ENCODE results near the gene TSPAN18. TPM values are rescaled to one million over a fixed set of nuclear protein-coding genes. Genes with fewer than 3 reads are reported as not detected.

TSPAN18 gene
- total and polyA plus RNA-seq, 2 experiments from 2014 or later = 6.0 to 10.6 TPM

DNA sequence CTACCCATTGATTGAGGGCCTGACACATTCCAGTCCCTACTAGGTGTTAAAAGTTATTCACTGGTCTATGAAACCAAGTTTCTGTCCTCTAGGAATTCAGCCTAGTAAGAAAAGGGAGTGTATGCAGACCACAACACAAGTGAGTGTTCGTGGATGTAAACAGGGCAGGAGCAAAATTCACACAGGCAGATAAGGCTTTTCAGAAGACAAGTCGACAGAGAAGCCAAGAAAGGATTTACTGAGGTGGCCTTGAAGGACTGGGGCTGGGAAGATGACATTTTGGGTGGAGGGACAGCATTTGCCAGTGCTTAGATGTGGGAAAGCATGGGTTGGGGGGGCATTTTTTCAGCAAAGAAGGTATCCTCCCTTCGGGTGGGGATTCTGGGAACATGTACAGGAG lies 76.2 kb downstream of the TSPAN18 start (continued):
- TF ChIP-seq, protein P1, sequence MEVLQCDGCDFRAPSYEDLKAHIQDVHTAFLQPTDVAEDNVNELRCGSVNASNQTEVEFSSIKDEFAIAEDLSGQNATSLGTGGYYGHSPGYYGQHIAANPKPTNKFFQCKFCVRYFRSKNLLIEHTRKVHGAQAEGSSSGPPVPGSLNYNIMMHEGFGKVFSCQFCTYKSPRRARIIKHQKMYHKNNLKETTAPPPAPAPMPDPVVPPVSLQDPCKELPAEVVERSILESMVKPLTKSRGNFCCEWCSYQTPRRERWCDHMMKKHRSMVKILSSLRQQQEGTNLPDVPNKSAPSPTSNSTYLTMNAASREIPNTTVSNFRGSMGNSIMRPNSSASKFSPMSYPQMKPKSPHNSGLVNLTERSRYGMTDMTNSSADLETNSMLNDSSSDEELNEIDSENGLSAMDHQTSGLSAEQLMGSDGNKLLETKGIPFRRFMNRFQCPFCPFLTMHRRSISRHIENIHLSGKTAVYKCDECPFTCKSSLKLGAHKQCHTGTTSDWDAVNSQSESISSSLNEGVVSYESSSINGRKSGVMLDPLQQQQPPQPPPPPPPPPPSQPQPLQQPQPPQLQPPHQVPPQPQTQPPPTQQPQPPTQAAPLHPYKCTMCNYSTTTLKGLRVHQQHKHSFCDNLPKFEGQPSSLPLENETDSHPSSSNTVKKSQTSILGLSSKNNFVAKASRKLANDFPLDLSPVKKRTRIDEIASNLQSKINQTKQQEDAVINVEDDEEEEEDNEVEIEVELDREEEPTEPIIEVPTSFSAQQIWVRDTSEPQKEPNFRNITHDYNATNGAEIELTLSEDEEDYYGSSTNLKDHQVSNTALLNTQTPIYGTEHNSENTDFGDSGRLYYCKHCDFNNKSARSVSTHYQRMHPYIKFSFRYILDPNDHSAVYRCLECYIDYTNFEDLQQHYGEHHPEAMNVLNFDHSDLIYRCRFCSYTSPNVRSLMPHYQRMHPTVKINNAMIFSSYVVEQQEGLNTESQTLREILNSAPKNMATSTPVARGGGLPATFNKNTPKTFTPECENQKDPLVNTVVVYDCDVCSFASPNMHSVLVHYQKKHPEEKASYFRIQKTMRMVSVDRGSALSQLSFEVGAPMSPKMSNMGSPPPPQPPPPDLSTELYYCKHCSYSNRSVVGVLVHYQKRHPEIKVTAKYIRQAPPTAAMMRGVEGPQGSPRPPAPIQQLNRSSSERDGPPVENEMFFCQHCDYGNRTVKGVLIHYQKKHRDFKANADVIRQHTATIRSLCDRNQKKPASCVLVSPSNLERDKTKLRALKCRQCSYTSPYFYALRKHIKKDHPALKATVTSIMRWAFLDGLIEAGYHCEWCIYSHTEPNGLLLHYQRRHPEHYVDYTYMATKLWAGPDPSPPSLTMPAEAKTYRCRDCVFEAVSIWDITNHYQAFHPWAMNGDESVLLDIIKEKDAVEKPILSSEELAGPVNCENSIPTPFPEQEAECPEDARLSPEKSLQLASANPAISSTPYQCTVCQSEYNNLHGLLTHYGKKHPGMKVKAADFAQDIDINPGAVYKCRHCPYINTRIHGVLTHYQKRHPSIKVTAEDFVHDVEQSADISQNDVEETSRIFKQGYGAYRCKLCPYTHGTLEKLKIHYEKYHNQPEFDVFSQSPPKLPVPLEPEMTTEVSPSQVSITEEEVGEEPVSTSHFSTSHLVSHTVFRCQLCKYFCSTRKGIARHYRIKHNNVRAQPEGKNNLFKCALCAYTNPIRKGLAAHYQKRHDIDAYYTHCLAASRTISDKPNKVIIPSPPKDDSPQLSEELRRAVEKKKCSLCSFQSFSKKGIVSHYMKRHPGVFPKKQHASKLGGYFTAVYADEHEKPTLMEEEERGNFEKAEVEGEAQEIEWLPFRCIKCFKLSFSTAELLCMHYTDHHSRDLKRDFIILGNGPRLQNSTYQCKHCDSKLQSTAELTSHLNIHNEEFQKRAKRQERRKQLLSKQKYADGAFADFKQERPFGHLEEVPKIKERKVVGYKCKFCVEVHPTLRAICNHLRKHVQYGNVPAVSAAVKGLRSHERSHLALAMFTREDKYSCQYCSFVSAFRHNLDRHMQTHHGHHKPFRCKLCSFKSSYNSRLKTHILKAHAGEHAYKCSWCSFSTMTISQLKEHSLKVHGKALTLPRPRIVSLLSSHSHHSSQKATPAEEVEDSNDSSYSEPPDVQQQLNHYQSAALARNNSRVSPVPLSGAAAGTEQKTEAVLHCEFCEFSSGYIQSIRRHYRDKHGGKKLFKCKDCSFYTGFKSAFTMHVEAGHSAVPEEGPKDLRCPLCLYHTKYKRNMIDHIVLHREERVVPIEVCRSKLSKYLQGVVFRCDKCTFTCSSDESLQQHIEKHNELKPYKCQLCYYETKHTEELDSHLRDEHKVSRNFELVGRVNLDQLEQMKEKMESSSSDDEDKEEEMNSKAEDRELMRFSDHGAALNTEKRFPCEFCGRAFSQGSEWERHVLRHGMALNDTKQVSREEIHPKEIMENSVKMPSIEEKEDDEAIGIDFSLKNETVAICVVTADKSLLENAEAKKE (CRISPR knock-in tag; IDR thresholded peaks at IDR 0.05) = no peak
- TF ChIP-seq NANOG (IDR thresholded peaks at IDR 0.05; ENCODE audit: borderline replicate concordance) (no peak), ZNF331 (CRISPR knock-in tag; IDR thresholded peaks at IDR 0.05; ENCODE audit: low read depth) (no peak), EZH2phosphoT487 (IDR thresholded peaks at IDR 0.05; ENCODE audit: unreplicated experiment) (no peak), STAT1 (IDR thresholded peaks at IDR 0.05; ENCODE audit: unreplicated experiment) (no peak), JUNB (IDR thresholded peaks at IDR 0.05; ENCODE audit: unreplicated experiment) (no peak)

DNA sequence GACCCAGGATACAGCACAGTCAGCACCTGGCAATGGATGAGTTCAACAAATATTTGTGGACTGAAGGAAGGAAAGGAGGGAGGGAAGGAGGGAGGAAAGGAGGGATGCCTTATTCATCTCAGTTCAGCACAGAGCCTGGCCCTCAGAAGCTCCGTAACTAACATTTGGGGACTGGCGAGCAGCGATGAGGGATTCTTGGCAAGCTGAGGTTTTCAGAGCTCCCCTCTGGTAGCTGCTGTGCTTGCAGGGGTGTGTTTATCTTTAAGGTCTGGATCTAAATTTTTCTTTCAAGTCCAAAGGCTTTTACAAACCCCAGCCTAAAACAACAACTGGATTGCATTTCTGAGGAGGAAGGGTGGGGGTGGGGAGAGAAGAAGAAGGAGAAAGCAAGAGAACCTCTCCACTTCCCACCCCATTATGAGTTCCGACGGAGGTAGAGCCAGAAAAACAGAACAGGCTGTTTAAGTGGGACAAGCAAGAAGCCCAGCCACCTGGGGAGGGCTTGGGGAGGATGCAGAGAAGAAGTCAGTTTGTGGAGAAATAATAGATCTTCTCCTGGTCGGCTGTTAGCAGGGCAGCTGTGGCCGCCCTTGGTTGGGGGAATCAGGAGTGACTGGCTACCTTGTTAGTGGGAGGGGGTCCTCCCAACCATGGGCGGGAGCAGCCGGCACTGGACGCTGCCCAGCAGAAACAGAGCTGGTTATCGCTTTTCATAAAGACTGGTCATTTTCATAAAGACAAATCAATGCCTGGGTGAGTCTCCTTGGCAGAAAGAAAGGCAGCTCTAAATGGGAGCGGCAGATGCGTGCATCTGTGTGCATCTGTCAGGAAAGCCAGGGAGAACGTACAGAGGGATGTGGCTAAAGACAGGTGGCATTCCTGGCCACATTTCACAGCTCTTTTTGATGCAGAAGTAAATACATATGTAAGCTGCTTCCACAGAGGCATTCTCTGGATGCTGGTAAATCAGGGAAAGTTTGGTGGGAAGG lies 78.0 kb downstream of the TSPAN18 start:
- no peak overlapping the region for H3K27ac ChIP-seq (ENCODE audit: low read depth)
- peak overlapping the region; percentile 68 for H3K4me2 ChIP-seq
- no peaks in the 10 kb centered on the region for H3K36me3 ChIP-seq (ENCODE audit: insufficient read depth)
- Mint-ChIP-seq H3K36me3 (ENCODE audit: low read depth) (no peaks in the 10 kb centered on the region), H3K27ac (no peak overlapping the region), H3K27me3 (ENCODE audit: insufficient read depth, low read depth, poor library complexity) (peaks cover 8% of the 10 kb centered on the region), H3K4me1 (peaks cover 56% of the 10 kb centered on the region), H3K9me3 (no peaks in the 10 kb centered on the region), H3K4me3 (no peak overlapping the region)
- DNase-seq (ENCODE audit: low spot score) (peak; percentile 34), ATAC-seq (peak; percentile 47)
- H3F3A ChIP-seq (replicated peaks; ENCODE audit: low read depth) = no peaks in the 10 kb centered on the region
- no peaks in the 10 kb centered on the region for H3K9me2 ChIP-seq (ENCODE audit: insufficient read depth)
- no peak overlapping the region for H2AFZ ChIP-seq
- no peak for TF ChIP-seq EZH2phosphoT487 (IDR thresholded peaks at IDR 0.05; ENCODE audit: unreplicated experiment)
- TF ChIP-seq ZNF114 (CRISPR knock-in tag; IDR thresholded peaks at IDR 0.05) = no peak
- TF ChIP-seq, protein P2, sequence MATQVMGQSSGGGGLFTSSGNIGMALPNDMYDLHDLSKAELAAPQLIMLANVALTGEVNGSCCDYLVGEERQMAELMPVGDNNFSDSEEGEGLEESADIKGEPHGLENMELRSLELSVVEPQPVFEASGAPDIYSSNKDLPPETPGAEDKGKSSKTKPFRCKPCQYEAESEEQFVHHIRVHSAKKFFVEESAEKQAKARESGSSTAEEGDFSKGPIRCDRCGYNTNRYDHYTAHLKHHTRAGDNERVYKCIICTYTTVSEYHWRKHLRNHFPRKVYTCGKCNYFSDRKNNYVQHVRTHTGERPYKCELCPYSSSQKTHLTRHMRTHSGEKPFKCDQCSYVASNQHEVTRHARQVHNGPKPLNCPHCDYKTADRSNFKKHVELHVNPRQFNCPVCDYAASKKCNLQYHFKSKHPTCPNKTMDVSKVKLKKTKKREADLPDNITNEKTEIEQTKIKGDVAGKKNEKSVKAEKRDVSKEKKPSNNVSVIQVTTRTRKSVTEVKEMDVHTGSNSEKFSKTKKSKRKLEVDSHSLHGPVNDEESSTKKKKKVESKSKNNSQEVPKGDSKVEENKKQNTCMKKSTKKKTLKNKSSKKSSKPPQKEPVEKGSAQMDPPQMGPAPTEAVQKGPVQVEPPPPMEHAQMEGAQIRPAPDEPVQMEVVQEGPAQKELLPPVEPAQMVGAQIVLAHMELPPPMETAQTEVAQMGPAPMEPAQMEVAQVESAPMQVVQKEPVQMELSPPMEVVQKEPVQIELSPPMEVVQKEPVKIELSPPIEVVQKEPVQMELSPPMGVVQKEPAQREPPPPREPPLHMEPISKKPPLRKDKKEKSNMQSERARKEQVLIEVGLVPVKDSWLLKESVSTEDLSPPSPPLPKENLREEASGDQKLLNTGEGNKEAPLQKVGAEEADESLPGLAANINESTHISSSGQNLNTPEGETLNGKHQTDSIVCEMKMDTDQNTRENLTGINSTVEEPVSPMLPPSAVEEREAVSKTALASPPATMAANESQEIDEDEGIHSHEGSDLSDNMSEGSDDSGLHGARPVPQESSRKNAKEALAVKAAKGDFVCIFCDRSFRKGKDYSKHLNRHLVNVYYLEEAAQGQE (IDR thresholded peaks at IDR 0.05; ENCODE audit: unreplicated experiment) = no peak
- no peak for TF ChIP-seq EZH2 (IDR thresholded peaks at IDR 0.05; ENCODE audit: low read depth, unreplicated experiment)
- TF ChIP-seq ZNF331 (CRISPR knock-in tag; IDR thresholded peaks at IDR 0.05; ENCODE audit: low read depth) = no peak
- TF ChIP-seq, protein P3, sequence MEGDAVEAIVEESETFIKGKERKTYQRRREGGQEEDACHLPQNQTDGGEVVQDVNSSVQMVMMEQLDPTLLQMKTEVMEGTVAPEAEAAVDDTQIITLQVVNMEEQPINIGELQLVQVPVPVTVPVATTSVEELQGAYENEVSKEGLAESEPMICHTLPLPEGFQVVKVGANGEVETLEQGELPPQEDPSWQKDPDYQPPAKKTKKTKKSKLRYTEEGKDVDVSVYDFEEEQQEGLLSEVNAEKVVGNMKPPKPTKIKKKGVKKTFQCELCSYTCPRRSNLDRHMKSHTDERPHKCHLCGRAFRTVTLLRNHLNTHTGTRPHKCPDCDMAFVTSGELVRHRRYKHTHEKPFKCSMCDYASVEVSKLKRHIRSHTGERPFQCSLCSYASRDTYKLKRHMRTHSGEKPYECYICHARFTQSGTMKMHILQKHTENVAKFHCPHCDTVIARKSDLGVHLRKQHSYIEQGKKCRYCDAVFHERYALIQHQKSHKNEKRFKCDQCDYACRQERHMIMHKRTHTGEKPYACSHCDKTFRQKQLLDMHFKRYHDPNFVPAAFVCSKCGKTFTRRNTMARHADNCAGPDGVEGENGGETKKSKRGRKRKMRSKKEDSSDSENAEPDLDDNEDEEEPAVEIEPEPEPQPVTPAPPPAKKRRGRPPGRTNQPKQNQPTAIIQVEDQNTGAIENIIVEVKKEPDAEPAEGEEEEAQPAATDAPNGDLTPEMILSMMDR (conservative IDR thresholded peaks at IDR 0.05; ENCODE audit: low read depth in 2 of 2) = no peak
- no peak for TF ChIP-seq JUNB (IDR thresholded peaks at IDR 0.05; ENCODE audit: unreplicated experiment)
- no peak for TF ChIP-seq CREB1 (CRISPR knock-in tag; IDR thresholded peaks at IDR 0.05; ENCODE audit: low read depth)
- no peaks in the 10 kb centered on the region for H3K27me3 ChIP-seq (ENCODE audit: insufficient read depth)
- H4K20me1 ChIP-seq (replicated peaks; ENCODE audit: insufficient read depth) = no peaks in the 10 kb centered on the region
- H3K4me3 ChIP-seq = no peak overlapping the region
- H3K79me2 ChIP-seq (replicated peaks; ENCODE audit: insufficient read depth) = no peaks in the 10 kb centered on the region
- peaks cover 24% of the 10 kb centered on the region for H3K4me1 ChIP-seq (ENCODE audit: insufficient read depth)

Measured in GM23338 (cell line).